ENCODE measurements around the gene PARVA.

DNA sequence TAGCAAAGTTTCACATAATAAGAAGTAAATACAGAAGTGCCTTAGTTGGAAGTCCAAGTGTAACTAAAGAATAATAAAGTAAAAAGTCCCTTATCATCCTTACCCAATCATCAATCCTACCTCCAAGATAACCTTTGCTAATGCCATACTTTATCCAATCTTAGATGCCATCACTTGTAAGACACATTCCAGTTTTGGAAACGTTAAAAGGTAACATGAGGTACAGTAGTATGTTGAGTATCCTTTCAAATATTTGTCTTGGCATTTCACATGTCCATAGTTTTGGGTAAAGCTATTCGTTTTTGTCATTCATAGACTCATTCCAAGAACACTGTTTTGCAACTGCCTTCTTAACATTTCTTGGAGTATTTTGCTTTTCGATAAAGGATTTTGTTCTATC is 181.6 kb downstream of the PARVA start:
- TF ChIP-seq, protein P1, sequence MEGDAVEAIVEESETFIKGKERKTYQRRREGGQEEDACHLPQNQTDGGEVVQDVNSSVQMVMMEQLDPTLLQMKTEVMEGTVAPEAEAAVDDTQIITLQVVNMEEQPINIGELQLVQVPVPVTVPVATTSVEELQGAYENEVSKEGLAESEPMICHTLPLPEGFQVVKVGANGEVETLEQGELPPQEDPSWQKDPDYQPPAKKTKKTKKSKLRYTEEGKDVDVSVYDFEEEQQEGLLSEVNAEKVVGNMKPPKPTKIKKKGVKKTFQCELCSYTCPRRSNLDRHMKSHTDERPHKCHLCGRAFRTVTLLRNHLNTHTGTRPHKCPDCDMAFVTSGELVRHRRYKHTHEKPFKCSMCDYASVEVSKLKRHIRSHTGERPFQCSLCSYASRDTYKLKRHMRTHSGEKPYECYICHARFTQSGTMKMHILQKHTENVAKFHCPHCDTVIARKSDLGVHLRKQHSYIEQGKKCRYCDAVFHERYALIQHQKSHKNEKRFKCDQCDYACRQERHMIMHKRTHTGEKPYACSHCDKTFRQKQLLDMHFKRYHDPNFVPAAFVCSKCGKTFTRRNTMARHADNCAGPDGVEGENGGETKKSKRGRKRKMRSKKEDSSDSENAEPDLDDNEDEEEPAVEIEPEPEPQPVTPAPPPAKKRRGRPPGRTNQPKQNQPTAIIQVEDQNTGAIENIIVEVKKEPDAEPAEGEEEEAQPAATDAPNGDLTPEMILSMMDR (IDR thresholded peaks at IDR 0.05): no peak
- TF ChIP-seq, protein P2, sequence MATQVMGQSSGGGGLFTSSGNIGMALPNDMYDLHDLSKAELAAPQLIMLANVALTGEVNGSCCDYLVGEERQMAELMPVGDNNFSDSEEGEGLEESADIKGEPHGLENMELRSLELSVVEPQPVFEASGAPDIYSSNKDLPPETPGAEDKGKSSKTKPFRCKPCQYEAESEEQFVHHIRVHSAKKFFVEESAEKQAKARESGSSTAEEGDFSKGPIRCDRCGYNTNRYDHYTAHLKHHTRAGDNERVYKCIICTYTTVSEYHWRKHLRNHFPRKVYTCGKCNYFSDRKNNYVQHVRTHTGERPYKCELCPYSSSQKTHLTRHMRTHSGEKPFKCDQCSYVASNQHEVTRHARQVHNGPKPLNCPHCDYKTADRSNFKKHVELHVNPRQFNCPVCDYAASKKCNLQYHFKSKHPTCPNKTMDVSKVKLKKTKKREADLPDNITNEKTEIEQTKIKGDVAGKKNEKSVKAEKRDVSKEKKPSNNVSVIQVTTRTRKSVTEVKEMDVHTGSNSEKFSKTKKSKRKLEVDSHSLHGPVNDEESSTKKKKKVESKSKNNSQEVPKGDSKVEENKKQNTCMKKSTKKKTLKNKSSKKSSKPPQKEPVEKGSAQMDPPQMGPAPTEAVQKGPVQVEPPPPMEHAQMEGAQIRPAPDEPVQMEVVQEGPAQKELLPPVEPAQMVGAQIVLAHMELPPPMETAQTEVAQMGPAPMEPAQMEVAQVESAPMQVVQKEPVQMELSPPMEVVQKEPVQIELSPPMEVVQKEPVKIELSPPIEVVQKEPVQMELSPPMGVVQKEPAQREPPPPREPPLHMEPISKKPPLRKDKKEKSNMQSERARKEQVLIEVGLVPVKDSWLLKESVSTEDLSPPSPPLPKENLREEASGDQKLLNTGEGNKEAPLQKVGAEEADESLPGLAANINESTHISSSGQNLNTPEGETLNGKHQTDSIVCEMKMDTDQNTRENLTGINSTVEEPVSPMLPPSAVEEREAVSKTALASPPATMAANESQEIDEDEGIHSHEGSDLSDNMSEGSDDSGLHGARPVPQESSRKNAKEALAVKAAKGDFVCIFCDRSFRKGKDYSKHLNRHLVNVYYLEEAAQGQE (IDR thresholded peaks at IDR 0.05; ENCODE audit: insufficient read depth in 1 of 2, low read depth in 2 of 2, low read length in 1 of 2): no peak
- TF ChIP-seq POLR2AphosphoS5 (IDR thresholded peaks at IDR 0.05; ENCODE audit: low read depth, low read length) (no peak), TCF7L2 (IDR thresholded peaks at IDR 0.05; ENCODE audit: low read depth, low read length) (no peak)

Measured in Panc1 (cell line).